ENCODE measurements around the gene CKAP2L.
A peak's percentile ranks its signal among the peaks of the same experiment; 100 is the strongest.

The CKAP2L gene, protein sequence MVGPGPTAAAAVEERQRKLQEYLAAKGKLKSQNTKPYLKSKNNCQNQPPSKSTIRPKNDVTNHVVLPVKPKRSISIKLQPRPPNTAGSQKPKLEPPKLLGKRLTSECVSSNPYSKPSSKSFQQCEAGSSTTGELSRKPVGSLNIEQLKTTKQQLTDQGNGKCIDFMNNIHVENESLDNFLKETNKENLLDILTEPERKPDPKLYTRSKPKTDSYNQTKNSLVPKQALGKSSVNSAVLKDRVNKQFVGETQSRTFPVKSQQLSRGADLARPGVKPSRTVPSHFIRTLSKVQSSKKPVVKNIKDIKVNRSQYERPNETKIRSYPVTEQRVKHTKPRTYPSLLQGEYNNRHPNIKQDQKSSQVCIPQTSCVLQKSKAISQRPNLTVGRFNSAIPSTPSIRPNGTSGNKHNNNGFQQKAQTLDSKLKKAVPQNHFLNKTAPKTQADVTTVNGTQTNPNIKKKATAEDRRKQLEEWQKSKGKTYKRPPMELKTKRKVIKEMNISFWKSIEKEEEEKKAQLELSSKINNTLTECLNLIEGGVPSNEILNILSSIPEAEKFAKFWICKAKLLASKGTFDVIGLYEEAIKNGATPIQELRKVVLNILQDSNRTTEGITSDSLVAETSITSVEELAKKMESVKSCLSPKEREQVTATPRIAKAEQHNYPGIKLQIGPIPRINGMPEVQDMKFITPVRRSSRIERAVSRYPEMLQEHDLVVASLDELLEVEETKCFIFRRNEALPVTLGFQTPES

DNA sequence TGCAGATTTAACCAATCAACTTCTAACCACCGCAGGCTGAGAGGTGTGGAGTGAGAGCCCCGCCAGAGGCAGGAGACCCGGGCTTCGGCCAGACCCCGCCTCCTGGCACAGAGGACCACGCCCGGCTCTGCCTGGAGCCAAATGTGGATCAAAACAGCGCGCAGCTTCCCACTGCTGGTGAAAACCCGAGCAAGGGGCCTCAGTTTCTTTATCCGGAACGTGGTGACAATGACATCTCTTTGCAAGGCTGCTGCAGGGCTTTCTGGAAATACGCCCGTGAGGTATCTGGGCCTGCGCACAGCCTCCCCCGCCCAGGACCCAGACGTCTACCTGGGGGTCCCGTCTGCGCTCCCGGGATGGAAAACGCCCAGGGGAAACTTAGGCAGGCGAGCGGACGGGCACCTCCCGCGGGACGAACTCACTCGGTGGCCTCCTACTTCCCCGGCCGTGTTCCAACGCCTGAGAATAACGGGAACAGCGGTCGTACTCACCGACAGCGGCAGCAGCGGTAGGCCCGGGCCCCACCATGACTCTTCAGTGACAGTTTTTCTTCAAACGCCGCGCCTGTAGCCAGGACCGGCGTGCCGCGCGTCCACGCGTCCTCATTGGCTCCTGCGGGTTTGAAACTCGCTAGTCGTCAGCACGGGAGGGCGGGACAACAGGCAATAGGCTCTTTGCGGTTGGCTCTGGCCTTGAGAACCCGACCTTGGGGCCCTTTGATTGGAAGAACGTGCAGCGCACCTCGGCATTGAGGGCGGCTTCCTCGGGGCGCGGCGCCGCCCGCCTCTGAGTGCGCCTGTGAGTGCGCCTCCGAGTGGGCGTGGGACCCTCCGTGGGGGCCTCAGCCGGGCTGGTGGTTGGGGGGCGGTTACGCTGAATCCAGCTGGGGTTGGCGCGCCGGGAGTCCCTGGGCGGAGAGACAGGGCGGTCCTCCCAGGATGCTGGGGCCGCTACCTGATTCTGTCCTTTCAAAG is at the start of gene CKAP2L:
Gene CKAP2L, minus strand, starts transcription at position 539 of the 974 bp plus-strand sequence. Its CDS starts 11 bp downstream, at position 528.
- DNase-seq, result peak; percentile 94

DNA sequence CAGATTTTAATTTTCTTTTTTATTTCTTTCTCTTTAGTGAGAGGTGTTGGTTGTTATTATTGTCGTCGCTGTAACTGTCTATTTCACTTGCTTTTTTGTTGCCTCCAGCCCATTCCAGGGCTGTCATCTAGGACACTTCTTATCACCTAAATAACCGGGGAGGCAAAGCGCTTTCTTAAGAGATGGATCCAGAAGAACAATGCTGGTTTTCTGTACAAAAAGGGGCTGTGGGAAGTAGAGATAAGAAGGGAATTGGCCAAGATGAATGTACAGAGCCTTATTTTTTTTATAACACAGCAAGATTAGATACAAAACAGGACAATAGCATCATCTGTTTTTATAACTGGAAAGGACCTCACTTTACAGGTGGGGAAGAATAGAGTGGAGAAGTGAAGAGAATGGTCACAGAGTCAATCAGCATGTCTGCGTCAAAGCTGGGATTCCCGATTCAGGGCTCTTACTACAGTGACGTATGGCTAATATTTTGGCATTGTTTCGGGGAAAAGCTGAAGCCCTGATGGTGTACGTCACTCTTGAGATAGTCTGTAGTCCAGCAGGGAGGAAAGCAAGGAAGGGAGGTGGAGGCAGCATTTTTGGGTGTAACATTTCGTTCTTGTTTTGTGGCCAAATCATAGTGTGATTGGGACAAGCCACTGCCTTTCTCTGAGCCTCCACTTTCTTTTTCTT is 49.0 kb upstream of the CKAP2L start:
- no peak for DNase-seq

DNA sequence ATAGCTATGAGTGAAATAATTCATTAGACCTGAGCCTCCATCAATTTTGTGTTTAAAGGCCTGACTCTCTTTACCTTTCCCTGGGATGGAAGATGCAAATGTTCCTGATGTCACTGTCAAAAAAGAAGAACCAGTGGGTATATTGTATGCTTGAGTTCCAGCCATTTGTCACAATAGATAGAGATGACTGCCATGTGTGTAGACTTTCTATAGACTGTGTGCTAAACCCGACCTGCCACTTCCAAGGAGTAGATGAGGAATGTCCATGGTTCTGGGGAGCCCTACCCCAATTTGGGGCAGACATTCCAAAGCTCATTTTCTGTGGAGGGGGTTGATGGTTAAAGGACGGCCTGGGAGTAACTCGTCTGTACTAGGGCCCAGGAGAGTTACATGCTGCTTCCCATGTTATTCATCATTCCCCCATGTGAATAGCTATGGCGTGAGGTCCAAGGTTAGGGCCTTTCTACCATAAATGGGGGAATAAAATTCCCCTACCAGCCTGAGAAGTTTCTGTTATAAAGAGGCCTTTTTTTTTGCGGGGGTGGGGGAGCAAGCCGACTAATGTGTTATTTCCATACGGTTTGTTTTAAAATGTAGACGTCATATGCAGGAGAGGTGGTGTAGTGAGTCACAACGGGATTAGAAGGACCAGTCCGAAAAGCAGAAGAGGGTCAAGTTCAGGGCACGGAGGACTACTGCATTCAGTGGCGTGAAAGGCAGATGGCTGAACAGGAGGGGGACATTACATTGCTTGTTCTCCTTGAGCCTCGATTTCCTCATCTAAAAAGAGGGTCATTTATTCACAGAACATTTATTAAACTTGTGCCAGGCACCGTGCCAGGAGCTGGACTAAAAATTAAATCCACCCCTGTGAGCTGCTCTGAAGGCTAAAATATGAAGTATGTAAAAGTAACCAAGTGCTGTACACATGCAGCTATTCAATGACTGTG is 48.2 kb upstream of the CKAP2L start:
- no peak for DNase-seq

DNA sequence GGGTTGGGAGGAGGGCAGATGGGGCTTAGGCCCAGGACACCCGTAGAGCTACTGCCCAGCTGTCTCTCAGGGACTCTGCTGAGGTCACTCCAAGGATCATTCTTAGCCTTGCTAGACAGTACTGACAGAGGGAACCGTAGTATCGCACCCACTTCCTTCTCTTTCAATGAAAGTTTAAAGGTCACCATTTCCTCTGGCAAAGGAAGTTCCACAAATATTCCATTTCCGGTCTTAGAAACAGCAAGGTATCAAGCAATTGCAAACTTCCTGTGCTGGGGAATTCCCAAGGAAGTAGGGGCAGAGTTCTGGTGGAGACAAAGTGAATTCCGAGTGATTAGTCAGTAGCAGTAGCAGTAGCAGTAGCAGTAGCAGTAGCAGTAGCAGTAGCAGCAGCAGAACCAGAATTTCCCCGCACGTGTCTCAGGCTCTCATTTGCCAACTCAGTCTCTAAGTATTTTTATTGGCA is 47.5 kb upstream of the CKAP2L start:
- DNase-seq, result no peak

DNA sequence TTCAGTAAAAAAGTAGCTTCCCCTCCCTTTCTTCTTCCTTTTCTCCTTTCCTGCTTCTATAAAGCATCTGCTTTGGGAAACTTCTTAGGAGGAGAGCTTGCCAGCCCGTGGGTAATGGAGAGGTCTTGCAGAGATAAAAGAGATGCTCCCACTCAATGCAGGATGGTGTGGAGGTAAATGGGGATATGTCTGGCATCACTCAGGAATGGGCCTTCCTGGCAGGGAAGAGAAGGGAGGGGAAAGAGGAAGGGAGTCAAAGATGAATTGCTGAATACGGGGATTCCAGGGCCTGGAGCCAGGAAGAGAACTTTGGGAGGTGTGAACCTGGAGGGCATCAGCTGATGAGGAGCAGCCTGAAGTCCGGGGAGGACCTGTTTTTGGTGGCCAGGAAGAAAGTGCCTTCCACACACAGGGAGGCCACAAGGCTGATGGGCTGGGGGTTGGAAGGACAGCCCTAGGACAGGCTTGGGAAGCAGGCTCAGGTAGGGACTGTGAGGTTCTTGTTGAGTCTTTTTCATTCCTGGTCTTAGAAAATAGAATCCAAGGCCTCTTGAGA is 46.9 kb upstream of the CKAP2L start:
- DNase-seq, result no peak

DNA sequence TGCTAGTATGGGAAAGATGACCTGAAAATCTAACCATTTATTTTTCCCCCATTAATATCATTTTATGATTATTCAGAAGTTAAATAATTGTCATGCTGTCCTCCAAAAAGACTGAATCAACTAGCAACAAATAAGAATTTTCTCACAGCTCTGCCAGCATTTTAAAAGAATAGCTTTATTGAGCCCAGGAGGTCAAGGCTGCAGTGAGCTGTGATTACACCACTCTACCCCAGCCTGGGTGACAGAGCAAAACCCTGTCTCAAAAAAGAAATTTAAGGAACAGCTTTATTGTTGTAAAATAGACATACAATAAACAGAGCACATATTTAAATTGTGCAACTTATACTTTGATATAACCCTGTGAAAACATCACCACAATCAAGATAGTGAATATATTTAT is 44.7 kb upstream of the CKAP2L start:
- no peak for DNase-seq

DNA sequence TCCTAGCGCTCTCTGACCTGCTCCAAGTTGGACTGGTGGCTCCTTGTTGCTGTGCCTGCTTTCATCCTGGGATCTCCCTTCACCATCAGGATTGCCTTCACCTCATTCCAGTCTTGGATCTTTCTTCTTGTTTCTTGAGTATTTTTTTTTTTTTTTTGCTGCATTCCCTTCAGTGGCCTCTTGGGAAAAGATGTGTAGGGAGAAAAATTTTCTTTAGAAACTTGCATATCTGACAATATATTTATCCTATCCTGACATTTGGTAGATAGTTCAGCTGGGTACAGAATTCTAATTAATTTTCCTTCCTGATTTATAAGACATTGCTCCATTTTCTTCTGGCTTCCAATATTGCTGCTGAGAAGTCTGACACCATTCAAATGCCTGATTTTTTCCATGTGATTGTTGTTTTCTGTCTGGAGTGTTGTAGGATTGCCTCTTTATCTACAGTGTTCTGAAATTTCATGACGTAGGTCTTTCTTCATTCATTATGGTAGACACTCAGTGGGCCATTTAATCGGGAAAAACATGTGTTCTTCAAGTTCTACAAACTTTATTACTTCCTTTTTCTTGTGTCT is 42.9 kb upstream of the CKAP2L start:
- no peak for DNase-seq

DNA sequence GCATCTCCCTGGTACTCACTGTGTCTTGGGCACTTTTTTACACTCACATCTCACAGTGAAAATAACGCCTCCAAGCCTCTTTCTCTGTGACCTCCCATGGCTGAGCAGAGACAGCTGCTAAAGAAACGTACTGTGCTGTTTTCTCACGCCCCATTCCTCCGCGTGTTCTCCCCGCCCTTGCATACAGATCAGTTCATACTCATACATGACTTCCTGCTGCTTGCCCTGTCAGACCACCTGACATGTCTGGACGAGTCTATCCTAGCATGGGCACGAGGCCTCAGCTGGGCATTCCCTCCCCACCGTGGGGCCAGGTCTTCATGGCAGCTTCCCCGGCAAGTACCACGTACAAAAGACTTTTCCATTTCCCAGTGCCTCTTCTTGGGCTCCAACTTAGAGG is 41.1 kb upstream of the CKAP2L start:
- DNase-seq, result no peak

DNA sequence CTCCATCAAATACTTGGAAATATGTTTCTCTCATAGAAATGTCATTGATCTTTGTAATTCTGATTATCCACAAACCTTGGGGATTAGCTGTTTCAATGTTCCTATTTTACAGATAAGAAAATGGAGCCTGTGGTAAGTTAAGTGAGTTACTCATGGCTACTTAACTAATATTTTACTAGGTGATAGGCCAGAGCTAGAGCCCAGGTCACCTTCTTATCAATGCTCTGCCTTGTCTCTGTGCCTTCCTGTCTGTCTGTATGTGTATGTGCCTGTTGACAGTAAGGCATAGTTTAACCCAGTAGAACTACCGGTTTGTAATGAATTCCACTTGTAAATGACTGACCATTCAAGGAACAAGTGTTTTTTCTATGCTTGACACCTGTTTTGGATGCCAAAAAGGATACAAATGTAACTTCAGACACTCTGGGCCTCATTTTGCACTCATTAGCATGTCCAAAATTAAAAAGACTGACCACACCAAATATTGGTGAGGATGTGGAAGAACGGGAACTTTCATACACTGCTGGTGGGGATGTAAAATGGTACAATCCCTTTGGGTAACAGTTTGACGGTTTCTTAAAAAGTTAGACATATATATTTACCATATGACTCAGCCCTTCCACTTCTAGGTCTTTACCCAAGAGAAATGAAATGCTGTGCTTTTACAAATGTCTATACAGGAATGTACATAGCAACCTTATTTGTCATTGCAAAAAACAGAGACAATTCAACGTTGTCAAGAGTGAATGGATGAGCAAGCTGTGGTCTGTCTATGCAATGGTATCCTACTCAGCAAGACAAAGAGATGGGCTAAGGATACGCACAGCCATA is 39.5 kb upstream of the CKAP2L start:
- no peak for DNase-seq

DNA sequence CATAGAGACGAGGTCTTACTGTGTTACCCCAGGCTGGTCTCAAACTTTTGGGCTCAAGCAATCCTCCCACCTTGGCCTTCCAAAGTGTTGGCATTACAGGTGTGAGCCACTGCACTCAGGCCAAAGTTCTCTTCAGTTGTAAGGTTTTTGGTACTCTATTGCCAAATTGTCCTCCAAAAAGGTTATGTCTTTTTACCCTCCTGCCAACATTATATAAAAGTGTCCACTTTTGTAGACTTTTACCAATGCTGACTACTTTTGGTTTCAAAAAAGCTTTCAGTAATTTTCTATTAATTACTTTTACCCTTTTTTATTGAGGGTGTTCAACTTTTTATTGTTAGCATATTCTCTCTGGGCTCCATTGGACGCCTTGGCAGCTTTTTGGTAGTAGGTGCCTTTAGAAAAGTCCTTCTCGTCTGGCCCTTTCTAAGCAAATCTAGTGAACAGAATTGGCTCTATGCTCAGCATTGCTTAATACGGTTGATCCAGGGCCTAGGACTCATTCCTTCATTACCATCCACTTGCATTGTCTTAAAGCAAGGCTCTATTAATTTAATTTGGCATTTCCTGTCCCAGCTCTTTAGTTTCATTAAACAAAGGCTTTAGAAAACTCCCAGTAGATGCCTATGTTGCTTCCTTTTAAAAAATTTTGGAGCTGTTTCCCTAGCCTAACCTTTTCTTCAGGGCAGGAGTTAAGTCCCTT is 36.6 kb upstream of the CKAP2L start:
- no peak for DNase-seq

DNA sequence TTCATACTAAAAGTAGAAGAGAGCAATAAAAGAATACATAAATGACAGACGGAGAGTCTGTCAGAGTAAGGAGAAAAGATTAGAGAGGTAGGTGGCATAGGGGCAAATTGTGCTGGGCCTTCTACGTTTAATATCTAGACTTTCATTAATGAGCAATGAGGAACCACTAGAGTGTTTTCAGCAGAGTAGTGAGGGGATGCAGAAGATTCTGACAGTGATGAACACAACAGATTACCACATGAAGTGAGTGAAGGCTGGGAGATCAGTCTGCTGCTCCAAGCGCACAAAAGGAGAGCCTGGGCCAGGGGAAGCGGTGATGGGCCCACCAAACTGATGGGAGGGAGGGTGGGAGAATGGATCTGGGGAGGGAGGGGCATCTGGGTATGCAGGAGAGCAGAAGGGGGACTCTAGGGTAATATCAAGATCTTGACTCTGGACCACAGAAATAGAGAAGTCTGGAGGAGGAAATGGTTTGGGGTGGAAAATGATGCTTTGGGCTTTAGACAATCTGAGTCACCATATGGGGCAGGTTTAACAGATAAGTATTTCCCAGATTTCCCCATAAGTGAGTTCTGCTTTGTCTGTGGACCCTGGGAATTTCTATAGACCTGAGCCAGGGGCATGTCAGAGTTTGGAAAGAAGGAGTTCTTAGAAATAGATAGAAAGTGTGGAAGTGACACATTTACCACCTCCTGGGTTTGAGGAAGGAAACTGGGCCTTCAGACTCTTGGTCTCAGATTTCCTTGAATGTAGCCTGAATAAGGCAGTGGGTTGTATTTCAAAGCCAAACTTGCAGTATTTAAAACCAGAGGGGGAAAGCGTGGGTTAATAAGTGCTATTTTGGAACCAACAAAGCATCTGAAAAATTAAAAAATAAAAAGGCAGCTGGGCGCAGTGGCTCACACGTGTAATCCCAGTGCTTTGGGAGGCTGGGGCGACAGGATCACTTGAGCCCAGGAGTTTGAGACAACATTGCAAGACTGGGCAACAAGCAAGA is 34.9 kb upstream of the CKAP2L start:
- no peak for DNase-seq

DNA sequence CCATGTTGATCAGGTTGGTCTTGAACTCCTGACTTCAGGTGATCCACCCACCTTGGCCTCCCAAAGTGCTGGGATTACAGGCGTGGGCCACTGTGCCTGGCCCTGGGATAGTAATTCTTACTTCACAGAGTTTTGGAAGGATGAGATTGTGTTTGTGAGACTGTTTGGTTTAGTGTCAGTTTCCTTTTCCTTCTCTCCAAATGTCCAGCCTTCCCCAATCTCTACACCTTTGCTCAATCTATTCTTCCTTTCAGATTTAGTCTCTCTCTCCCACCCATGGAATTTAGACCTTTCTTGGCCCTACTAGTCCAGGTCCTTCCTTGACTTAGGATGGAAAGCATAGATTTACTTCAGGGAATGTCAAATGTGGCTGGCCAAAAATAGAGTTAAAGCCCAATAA is 32.1 kb upstream of the CKAP2L start:
- DNase-seq, result no peak

DNA sequence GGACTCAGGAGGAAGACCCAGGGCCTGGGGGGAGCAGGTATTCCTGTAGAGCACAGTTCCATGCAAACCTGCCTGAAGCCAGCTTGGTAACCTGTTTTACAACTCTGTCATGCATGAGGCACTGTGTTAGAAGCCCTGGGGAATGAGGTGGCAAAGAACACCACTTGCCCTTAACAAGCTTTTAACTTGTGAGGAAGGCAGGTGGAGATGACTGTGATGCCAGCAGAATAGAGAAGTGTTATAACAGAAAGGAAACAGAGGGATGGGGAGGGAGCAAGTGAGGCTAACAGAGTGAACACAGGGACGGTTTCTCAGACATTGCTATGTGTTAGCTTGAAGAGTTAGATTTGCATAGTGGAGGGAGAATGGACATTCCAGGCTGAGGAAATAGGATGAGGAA is 31.4 kb upstream of the CKAP2L start:
- no peak for DNase-seq

DNA sequence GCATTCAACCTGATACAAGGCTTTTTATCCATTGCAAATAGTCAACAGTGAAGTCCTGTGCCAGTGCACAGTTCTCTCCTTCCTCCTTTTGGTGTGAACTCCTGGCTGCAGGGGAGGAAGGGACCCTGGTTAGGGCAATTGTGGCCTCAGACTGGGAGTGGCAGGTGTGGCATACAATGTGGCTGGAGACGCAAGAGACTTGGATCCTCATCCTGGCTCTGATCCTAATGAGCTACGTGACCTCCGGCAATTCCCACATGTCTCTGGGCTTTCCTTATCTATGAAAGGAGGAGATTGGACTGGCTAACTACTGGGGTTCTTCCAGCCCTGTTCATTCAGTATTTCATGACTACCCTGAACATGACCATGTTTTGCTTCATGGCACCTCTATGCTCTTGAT is 30.4 kb upstream of the CKAP2L start:
- no peak for DNase-seq

DNA sequence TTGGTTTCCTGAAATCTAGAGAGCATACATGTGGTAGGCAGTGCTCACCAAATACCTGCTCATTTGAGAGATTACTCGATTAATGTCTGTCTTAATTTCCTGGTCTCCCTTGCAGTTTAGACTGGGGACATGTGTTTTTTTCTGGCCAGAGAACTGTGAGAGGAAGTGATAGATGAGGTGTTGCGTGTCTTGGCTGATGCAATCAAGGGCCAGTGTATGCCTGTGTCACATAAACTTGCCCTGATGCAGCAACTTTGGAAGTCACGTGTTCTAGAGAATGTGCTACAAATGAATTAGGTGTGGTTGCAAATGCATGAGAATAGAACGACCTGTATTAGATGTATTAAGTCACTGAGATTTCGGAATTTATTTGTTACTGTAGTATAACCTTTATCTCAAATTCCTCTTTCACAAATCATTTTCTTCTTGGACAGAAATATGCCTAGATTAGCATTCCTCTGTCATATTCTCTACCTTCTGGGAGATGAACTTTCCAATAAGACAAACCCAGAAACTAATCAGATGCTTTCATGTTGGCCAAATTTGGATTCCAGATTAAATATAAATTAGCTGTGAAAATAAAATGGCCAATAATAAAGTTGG is 29.8 kb upstream of the CKAP2L start:
- DNase-seq, result no peak

DNA sequence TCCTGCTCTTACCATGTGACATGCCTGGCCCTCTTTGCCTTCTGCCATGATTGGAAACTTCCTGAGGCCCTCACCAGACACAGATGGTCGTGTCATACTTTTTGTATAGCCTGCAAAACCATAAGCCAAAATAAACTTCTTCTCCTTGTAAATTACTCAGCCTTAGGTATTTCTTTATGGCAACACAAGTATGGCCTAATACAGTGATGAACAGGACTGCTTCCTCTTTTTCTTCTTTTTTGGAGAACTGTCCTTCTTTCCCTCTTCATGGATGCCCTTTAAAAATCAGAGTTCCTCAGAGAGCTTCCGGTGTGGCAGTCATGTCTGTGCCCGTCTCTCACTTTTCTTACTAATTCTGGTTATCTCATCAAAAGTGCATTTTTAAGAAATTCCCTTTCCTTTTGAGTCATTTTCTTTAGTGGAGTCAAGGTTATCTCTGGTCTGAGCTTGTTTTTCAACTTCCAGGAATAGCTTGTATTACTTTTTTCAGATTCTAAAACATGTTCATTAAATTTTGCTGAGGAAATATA is 29.1 kb upstream of the CKAP2L start:
- DNase-seq, result no peak

DNA sequence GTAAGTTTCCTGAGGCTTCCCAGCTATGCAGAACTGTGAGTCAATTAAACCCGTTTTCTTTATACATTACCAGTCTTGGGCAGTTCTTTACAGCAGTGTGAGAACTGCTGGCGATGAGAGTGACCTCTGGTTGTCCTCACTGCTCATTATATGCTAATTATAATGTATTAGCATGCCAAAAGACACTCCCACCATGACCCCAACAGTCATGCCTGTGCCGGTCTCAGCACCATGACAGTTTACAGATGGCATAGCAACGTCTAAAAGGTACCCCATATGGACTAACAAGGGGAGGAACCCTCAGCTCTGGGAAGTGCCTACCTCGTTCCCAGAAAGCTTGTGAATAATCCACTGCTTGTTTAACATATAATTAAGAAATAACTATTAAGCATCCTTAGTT is 28.0 kb upstream of the CKAP2L start:
- no peak for DNase-seq
